Lower leg skin (tissue), 3 donors: ENCODE results near the gene GGNBP2.

ENCODE experiments used
- POLR2A ChIP-seq, 2 donors: fragments of 450-650 bp; IDR thresholded peaks; one replicate each; pipeline ENCODE4 v1.6.1; 2016 to 2017; ENCODE audit warnings: antibody characterized with exemption in 2 of 2, mild to moderate bottlenecking in 1 of 2, moderate library complexity in 1 of 2
- TF ChIP-seq, protein P1 (sequence below), 3 donors: fragments of 450-650 bp; IDR thresholded peaks; one replicate each; pipeline ENCODE4 v1.5.1; 2016; ENCODE audit warnings: antibody characterized with exemption in 3 of 3, mild to moderate bottlenecking in 3 of 3, moderate library complexity in 2 of 3

- TF ChIP-seq, protein P1, sequence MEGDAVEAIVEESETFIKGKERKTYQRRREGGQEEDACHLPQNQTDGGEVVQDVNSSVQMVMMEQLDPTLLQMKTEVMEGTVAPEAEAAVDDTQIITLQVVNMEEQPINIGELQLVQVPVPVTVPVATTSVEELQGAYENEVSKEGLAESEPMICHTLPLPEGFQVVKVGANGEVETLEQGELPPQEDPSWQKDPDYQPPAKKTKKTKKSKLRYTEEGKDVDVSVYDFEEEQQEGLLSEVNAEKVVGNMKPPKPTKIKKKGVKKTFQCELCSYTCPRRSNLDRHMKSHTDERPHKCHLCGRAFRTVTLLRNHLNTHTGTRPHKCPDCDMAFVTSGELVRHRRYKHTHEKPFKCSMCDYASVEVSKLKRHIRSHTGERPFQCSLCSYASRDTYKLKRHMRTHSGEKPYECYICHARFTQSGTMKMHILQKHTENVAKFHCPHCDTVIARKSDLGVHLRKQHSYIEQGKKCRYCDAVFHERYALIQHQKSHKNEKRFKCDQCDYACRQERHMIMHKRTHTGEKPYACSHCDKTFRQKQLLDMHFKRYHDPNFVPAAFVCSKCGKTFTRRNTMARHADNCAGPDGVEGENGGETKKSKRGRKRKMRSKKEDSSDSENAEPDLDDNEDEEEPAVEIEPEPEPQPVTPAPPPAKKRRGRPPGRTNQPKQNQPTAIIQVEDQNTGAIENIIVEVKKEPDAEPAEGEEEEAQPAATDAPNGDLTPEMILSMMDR (IDR thresholded peaks at IDR 0.05): no peak
- TF ChIP-seq POLR2A (IDR thresholded peaks at IDR 0.05): no peak
These were observed 17.0 kb upstream of the GGNBP2 start for GRCh38 chr17:36527621-36528250.
